Activated CD8-positive, alpha-beta memory T cell treated with anti-CD3 and anti-CD28 coated beads for 36 hours (primary cell): Measurements from ENCODE around the gene RNLS. TPM values are rescaled to one million over a fixed set of nuclear protein-coding genes. Genes with fewer than 3 reads are reported as not detected.
"Not testable (repeated sequence)": the region's sequence is repeated elsewhere in the genome, so short reads cannot be mapped to it uniquely, and the experiment has no call there.

Experiments used
- CTCF ChIA-PET: fragments of 350-600 bp; sonication (Branson Sonifier 250); formaldehyde crosslinking; loops from one replicate; lab custom pipeline; 2021; ENCODE audit warnings: antibody characterized with exemption; lab: Charles Lee
- POLR2A ChIA-PET: fragments of 350-600 bp; sonication (Branson Sonifier 250); formaldehyde crosslinking; loops from one replicate; lab custom pipeline; 2021; ENCODE audit warnings: antibody characterized with exemption; lab: Charles Lee
- total RNA-seq, 2 experiments: library from RNA; stranded (reverse); gene quantifications; one replicate each; pipeline ENCODE4 v1.2.3, GENCODE V29; 2021

The RNLS gene
- total RNA-seq, 2 experiments from 2014 or later: 4.3 to 6.2 TPM

DNA sequence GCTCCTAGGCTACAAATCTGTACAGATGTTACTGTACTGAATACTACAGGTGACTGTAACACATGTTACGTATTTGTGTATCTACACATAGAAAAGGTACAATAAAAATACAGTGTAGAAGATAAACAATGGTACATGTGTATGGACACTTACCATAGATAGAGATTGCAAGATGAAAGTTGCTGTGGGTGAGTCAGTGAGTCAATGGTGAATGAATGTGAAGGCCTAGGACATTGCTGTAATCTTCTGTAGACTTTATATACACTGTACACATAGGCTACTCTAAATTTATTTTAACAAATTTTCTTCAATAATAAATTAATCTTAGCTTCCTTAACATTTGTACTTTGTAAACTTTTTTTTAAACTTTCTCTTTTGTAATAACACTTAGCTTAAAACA lies 205.6 kb downstream of the RNLS start:
- ChIA-PET CTCF (interaction anchor here (1.0 kb wide), 1 partner anchor 11 kb away, joined by 4 read pairs; no protein-coding TSS in a partner anchor), POLR2A (no interaction called here)

GRCh38 chr10:88374392-88375175 lies 208.5 kb downstream of the RNLS start:
- ChIA-PET CTCF (no interaction called here), POLR2A (no interaction called here)

DNA sequence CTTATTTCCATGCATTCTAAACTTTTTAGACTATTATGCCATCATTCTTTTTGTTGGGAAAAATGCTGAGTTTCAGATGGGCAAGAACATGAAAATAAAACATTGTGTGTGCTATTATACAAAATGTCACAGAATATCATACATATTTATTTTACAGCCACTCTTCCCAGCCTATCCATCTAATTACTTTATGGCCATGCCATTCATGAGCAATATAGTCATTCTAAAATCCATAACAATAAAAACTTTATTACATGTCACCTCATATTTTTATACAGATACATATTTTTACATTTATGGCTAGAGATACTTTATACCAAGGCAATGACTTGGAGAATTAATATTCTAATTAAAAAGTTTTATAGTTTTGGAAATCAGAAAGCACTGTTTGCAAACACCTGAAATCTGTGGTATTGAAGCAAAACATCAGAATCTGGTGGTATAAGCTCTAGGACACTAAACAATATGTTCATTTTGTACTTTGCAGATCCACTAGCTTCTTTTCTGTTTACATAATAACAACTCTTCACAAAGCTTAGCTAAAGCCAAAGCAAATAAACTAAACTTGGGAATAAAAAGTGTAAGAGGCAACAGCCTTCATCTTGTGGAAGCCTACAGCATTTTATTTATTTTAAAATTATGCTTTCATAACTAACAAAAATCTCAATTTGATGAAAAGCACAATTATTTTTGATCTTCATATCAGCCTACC lies 210.1 kb downstream of the RNLS start:
- POLR2A ChIA-PET: no interaction called here
- CTCF ChIA-PET: no interaction called here

- POLR2A ChIA-PET: no interaction called here
- CTCF ChIA-PET: no interaction called here
These were observed 210.9 kb downstream of the RNLS start for GRCh38 chr10:88372051-88372715.

DNA sequence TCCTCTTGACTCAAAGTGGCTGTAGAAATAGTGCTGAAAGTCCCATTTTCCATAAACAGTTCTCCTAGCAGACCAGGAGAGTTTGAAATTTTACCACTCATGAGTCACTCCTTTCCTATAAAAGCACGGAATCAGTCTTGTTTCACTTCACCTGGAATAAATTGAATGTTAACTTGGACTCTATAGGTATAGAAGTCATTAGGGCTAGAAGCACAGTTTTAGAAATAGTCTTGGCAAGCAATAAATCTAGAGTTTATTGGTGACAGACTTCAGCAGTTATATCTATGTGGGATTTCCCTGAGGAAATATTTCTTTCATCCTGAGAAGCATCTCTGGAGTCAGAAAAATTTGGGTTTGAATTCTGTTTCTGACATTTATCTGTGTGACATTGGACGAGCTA lies 212.4 kb downstream of the RNLS start:
- POLR2A ChIA-PET: no interaction called here
- CTCF ChIA-PET: no interaction called here

DNA sequence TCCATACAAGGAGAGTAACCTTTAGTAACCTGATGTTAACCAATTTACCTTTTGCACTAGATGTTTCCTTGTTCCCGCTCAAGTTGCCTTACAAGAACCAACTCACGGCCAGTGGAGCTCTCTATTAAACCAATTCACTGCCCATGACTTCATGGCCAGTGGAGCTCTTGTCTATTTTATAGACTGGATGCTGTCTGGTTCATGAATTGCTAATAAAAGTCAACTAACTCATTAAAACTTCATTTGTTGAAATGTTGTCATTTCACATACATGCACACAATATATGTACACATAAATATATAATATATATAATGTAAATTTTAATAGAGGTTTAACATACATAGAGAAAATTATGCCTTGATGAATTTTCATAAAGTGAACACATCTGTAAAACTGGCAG lies 216.3 kb downstream of the RNLS start:
- CTCF ChIA-PET: no interaction called here
- POLR2A ChIA-PET: no interaction called here

- CTCF ChIA-PET: no interaction called here
- POLR2A ChIA-PET: no interaction called here
These were observed 220.9 kb downstream of the RNLS start for GRCh38 chr10:88361995-88362807.

- POLR2A ChIA-PET: no interaction called here
These were observed 221.6 kb downstream of the RNLS start for GRCh38 chr10:88361494-88361893.

DNA sequence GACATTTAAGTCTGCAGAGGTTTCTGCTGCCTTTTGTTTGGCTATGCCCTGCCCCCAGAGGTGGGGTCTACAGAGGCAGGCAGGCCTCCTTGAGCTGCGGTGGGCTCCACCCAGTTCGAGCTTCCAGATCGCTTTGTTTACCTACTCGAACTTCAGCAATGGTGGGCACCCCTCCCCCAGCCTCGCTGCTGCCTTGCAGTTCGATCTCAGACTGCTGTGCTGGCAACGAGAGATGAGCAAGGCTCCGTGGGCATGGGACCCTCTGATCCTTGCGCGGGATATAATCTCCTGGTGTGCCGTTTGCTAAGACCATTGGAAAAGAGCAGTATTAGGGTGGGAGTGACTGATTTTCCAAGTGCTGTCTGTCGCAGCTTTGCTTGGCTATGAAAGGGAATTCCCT lies 227.4 kb downstream of the RNLS start:
- CTCF ChIA-PET, POLR2A ChIA-PET: not testable (repeated sequence)

More at GRCh38 chr10:88361494-88361893, 221.6 kb downstream of the RNLS start:
- CTCF ChIA-PET: no interaction called here

- ChIA-PET CTCF (no interaction called here), POLR2A (no interaction called here)
These were observed 235.4 kb downstream of the RNLS start for GRCh38 chr10:88347597-88348304.

GRCh38 chr10:88347022-88347421 lies 236.1 kb downstream of the RNLS start:
- POLR2A ChIA-PET: no interaction called here

DNA sequence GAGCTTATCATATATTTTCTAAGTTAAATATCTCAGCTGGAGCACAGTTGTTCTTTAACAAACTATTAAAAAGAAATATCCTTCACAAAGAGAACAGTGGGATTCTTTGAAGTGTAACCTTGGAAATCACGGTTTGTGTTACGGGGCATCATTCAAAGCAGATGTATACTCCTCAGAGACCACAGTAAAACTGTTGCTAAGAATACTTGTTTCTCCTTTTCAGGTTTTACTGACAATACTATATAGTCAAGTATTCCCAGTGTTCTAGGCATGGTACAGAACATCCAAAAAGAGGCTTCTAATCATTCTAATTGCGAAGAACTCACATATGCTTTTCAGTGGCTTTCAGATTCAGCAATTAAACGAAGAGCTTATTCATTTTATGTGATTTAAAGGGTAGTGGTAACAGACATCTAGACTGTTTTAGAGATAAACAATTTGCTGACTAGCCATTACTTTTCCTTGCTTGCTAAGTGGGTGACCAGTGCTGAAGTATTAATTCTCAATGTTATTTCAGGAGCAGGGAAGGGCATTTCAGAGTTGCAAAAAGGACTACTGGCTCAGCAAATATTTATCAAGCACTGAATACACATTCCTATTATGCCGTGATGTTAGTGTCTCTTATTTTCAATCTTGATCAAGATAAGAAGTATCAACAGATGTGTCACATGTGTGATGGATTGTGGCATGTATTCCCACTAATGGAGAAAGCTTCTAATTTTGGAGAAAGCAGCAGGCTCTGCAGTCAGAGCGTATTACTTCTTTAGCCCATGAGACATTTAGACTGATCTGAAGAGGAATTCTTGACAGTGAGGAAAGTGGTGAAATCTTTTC lies 236.8 kb downstream of the RNLS start:
- ChIA-PET POLR2A (no interaction called here), CTCF (no interaction called here)

More at GRCh38 chr10:88347022-88347421, 236.1 kb downstream of the RNLS start:
- CTCF ChIA-PET: no interaction called here

DNA sequence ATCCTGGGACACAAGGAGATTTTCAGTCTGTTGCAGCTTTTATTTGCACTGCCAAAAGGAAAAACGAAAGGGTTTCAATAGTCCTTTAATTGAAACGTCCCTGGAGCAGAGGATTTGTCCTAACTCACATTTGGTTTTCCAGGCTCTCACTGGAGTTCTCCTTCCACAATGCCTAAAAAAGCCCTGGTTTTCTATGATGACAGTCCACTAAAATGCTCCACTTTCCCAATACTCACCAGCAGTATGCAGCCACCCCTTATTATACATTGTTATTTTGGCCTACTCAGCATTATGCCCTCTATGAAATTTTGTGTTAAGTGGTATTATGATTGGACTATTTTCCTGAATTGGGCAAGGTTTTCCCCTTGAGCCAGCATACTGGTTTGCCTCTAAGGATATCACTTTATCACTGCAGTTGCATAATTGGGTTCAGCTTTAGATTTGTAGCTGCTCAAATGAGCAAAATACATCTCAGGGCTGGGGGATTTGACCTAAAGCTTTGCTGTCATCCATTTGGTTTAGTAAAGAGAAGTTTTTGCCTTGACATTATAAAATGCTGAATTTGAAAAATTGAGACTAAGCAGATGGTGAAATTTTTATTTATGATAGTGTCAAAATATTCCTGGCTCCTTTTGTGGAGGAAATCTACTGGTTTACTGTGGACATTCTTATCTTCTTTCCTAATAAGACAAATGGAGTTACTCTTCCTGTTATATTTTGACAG lies 239.2 kb downstream of the RNLS start:
- POLR2A ChIA-PET: no interaction called here
- CTCF ChIA-PET: no interaction called here

DNA sequence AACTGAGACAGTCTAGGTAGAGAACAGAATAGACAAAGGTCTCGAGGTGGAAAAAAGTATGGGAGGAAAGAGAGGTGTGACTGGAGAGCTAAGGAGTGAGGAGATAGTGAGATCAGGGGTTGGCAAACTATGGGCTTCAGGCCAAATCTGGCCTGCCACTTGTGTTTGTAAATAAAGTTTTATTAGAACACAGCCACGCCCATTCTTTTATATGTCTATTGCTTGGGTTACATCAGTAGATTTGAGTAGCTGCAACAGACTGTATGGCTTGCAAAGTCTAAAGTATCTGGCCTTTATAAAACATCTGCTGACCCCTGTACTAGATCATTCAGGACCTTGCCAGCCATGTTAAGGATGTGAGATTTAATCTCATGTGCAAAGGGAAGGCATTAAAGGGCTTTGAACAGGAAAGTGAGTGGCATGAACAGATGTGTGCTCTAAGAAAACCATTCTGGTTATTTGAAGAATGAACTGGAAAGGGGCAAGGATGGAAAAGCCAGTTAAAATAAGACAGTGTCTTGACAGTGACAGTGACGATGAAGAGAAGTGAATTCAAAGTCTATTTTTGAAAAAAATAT lies 240.3 kb downstream of the RNLS start:
- ChIA-PET POLR2A (no interaction called here), CTCF (no interaction called here)

- ChIA-PET POLR2A (no interaction called here), CTCF (no interaction called here)
These were observed 246.0 kb downstream of the RNLS start for GRCh38 chr10:88337134-88337533.

- CTCF ChIA-PET: no interaction called here
These were observed 246.8 kb downstream of the RNLS start for GRCh38 chr10:88336334-88336733.

DNA sequence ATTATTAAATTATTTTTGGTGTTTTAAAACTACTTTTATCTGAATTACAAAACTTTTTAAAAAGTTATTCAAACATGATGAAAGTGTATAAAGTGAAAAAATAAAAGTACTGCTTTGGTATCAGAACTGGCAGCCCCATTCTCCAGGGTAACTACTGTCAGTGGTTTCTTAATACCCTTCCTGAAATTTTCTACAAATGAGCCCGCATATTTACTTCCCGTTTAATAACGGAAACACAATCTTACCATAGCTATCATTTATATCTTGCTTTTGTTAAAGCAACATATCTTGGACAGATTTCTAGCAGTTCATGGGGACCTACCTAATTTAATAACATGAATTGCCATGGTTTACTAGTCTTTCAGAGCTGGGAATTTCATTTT lies 249.9 kb downstream of the RNLS start:
- ChIA-PET POLR2A (no interaction called here), CTCF (no interaction called here)

More at GRCh38 chr10:88336334-88336733, 246.8 kb downstream of the RNLS start:
- POLR2A ChIA-PET: no interaction called here
